ENCODE measurements around the gene SLC6A11.

- TF ChIP-seq CTCF (IDR thresholded peaks at IDR 0.05) (no peak), POLR2A (IDR thresholded peaks at IDR 0.05) (no peak)
These were observed 10.0 kb upstream of the SLC6A11 start for GRCh38 chr3:10806006-10806405.

Measured in upper lobe of left lung (tissue), 4 donors.